AG09319 (cell line): ENCODE data around the gene MT1H.

ENCODE experiments used
- DNase-seq: peaks from one replicate; pipeline ENCODE4 v3.0.0-alpha.2; 2010; ENCODE audit warnings: low read depth; ENCODE audit errors: extremely low read depth
- CTCF ChIP-seq: IDR thresholded peaks from 2 replicates; pipeline ENCODE4 v1.5.1; 2011; ENCODE audit warnings: low read depth, mild to moderate bottlenecking, inconsistent platforms, low read length, moderate library complexity

Gene MT1H

GRCh38 chr16:56700195-56700594 lies 30.6 kb downstream of the MT1H start:
- DNase-seq, result no peak
- no peak for TF ChIP-seq CTCF

- TF ChIP-seq CTCF, result no peak
- DNase-seq, result no peak
Observed at GRCh38 chr16:56700631-56701030, 31.0 kb downstream of the MT1H start.

GRCh38 chr16:56701534-56701933 lies 31.9 kb downstream of the MT1H start:
- DNase-seq, result no peak

GRCh38 chr16:56702836-56703235 lies 33.2 kb downstream of the MT1H start:
- DNase-seq, result no peak

More at GRCh38 chr16:56701534-56701933, 31.9 kb downstream of the MT1H start:
- no peak for TF ChIP-seq CTCF

GRCh38 chr16:56708525-56709442 lies 39.2 kb downstream of the MT1H start:
- DNase-seq, result no peak
- TF ChIP-seq CTCF, result no peak

More at GRCh38 chr16:56702836-56703235, 33.2 kb downstream of the MT1H start:
- TF ChIP-seq CTCF, result no peak

GRCh38 chr16:56709443-56710040 lies 39.9 kb downstream of the MT1H start:
- no peak for DNase-seq
- no peak for TF ChIP-seq CTCF

GRCh38 chr16:56710181-56710737 lies 40.6 kb downstream of the MT1H start:
- no peak for DNase-seq
- no peak for TF ChIP-seq CTCF
